Smooth muscle cell (in vitro differentiated cells): ENCODE measurements around the gene STUB1. TPM values are rescaled to one million over a fixed set of nuclear protein-coding genes. Genes with fewer than 3 reads are reported as not detected.

Experiments
- DNase-seq: peaks from one replicate; lab custom pipeline; 2025; ENCODE audit not compliant: unreplicated experiment; lab: John Stamatoyannopoulos, UW
- H2AFZ ChIP-seq: fragments of 200-600 bp; sonication (generic); 2 replicates; pipeline ENCODE4 v1.6.0; 2016; ENCODE audit warnings: antibody characterized with exemption, low read depth, mild to moderate bottlenecking
- H3F3A ChIP-seq: fragments of 200-600 bp; sonication (generic); 2 replicates; pipeline ENCODE4 v1.6.0; 2017; ENCODE audit warnings: antibody characterized with exemption, low read depth
- H3K27ac ChIP-seq: fragments of 200-600 bp; sonication (generic); 2 replicates; pipeline ENCODE4 v1.5.1; 2016; ENCODE audit warnings: low read depth, mild to moderate bottlenecking
- H3K27me3 ChIP-seq: fragments of 200-600 bp; sonication (generic); 2 replicates; pipeline ENCODE4 v1.6.1; 2016; ENCODE audit warnings: low read depth, mild to moderate bottlenecking
- H3K36me3 ChIP-seq: fragments of 200-600 bp; sonication (generic); 2 replicates; pipeline ENCODE4 v1.5.1; 2016; ENCODE audit warnings: low read depth
- H3K4me1 ChIP-seq: fragments of 200-600 bp; sonication (generic); 2 replicates; pipeline ENCODE4 v1.5.1; 2016; ENCODE audit warnings: low read depth
- H3K4me2 ChIP-seq: fragments of 200-600 bp; sonication (generic); 2 replicates; pipeline ENCODE4 v1.6.0; 2016; ENCODE audit warnings: mild to moderate bottlenecking
- H3K4me3 ChIP-seq: fragments of 200-600 bp; sonication (generic); 2 replicates; pipeline ENCODE4 v1.5.1; 2016; ENCODE audit warnings: mild to moderate bottlenecking
- H3K79me2 ChIP-seq: fragments of 200-600 bp; sonication (generic); 2 replicates; pipeline ENCODE4 v1.6.0; 2016; ENCODE audit warnings: low read depth, mild to moderate bottlenecking
- H3K9ac ChIP-seq: fragments of 200-600 bp; sonication (generic); 2 replicates; pipeline ENCODE4 v1.6.0; 2016; ENCODE audit warnings: low read depth
- H3K9me3 ChIP-seq: fragments of 200-600 bp; sonication (generic); replicated peaks from 2 replicates; pipeline ENCODE4 v1.5.1; 2016; ENCODE audit warnings: low read depth
- H4K20me1 ChIP-seq: fragments of 200-600 bp; sonication (generic); 2 replicates; pipeline ENCODE4 v1.6.0; 2016; ENCODE audit warnings: low read depth
- WGBS: methylation state at CpG from one replicate; pipeline ENCODE4 v1.1.7; 2016; ENCODE audit warnings: low lambda C conversion rate; 5-methylcytosine and 5-hydroxymethylcytosine counted together
- polyA plus RNA-seq: library from polyadenylated mRNA; unstranded; fragments of >200 nt; fragmentation: Nextera tagmentation; extraction: Ambion mirVana; gene quantifications from 2 replicates; pipeline ENCODE4 v1.2.1, GENCODE V29; 2016
- total RNA-seq: library from RNA; depleted of rRNA; stranded (reverse); fragments of >200 nt; gene quantifications from 2 replicates; pipeline ENCODE4 v1.2.3, GENCODE V29; 2014
- TF ChIP-seq, protein P1 (sequence below): fragments of 200-600 bp; sonication (generic); IDR thresholded peaks from 2 replicates; pipeline ENCODE4 v1.5.1; 2017; ENCODE audit warnings: borderline replicate concordance, mild to moderate bottlenecking, antibody characterized with exemption; ENCODE audit not compliant: insufficient read depth, poor library complexity, severe bottlenecking

Gene STUB1
- total and polyA plus RNA-seq, 2 experiments from 2014 or later, result 99.0 to 196 TPM

DNA sequence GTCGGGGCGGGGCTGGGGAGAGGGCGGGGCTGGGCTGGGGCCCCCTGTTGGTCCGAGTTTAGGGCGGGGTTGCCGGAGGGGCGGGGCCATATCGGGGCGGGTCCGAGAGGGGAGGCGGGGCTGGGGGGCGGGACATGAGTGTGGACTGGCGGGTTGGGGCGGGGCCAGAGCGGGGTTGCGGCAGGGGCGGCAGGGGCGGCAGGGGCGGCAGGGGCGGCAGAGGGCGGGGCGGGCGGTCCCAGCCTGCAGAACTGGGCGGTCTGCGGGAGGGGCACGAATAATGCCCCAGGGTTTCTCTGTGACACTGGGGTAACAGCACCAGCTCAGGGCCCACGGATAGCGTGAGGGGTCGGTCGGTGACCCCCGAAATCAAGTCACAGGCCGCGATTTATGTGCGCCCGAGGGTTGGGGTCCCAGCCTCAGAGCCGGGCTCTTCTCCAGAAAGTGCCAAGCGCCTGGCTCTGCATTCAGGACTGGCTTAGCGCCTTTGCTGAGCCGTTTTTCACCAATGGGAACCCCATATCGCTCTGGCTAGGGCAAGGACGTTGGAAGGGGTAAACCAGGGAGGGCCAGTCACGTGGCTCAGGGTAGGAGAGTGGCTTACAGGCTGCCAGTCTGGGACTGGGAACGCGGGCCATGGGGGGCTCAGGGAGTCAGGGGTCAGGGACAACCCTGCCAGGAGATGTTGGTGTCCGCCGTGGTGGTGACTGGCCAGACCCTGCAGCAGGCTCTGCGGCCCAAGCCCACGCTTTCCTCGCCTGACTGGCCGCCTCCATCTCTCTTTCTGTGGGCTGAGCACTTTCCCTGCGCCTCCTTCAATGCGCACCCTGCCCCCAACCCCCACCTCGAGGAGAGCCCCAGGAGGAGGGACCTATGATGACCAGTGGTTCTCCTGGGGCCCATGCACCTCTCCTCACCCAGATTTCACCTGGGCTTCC, 42.9 kb upstream of the STUB1 start:
- peak; percentile 99 for DNase-seq
- peak overlapping the region; percentile 88 for H3K27ac ChIP-seq

DNA sequence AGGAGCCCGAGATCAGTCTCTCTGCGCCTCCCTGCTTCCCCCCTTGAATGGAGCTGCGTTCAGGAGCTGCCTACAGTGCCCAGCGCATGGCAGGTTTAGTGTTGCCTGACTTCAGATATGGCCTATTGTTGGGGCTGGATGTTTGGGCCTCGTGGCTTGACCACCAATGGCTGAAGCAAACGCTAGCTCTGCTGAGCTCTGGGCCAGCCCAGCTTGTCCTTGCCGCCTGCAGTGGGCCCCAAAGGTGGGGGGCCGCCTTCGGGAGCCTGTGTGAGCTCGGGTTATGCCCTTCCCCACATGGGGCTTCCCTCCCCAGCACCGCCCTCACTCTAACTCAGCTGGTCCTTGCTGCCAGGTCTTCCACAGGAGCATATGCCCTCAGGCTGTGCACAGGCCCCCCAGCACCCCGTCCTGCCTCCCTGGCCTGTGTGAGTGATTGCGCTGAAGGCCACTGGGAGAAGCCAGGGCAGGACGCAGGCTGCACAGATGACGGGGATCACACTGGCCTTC, 42.1 kb upstream of the STUB1 start:
- Histone ChIP-seq H3K79me2 (peaks cover 17% of the 10 kb centered on the region), H3K9me3 (no peaks in the 10 kb centered on the region), H3K27me3 (no peaks in the 10 kb centered on the region), H2AFZ (no peak overlapping the region), H3F3A (peaks cover 13% of the 10 kb centered on the region), H3K4me2 (peak overlapping the region; percentile 87), H4K20me1 (peaks cover 11% of the 10 kb centered on the region), H3K36me3 (no peaks in the 10 kb centered on the region), H3K4me1 (peaks cover 17% of the 10 kb centered on the region), H3K9ac (no peak overlapping the region), H3K27ac (no peak overlapping the region), H3K4me3 (no peak overlapping the region)
- 84% methylated on average over 15 of the region's 15 CpGs for whole genome bisulfite sequencing
- no peak for DNase-seq
- TF ChIP-seq, protein P1, sequence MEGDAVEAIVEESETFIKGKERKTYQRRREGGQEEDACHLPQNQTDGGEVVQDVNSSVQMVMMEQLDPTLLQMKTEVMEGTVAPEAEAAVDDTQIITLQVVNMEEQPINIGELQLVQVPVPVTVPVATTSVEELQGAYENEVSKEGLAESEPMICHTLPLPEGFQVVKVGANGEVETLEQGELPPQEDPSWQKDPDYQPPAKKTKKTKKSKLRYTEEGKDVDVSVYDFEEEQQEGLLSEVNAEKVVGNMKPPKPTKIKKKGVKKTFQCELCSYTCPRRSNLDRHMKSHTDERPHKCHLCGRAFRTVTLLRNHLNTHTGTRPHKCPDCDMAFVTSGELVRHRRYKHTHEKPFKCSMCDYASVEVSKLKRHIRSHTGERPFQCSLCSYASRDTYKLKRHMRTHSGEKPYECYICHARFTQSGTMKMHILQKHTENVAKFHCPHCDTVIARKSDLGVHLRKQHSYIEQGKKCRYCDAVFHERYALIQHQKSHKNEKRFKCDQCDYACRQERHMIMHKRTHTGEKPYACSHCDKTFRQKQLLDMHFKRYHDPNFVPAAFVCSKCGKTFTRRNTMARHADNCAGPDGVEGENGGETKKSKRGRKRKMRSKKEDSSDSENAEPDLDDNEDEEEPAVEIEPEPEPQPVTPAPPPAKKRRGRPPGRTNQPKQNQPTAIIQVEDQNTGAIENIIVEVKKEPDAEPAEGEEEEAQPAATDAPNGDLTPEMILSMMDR, result no peak

More for the DNA sequence above, 42.9 kb upstream of the STUB1 start:
- H3K4me1 ChIP-seq, result peaks cover 14% of the 10 kb centered on the region
- H3K79me2 ChIP-seq, result peaks cover 10% of the 10 kb centered on the region
- H3K4me2 ChIP-seq, result peak overlapping the region; percentile 89
- H2AFZ ChIP-seq, result peak overlapping the region; percentile 93
- TF ChIP-seq, protein P1, result no peak
- no peaks in the 10 kb centered on the region for H3K9me3 ChIP-seq
- H4K20me1 ChIP-seq, result peaks cover 11% of the 10 kb centered on the region
- WGBS, result 39% methylated on average over 27 of the region's 53 CpGs
- H3F3A ChIP-seq, result peaks cover 13% of the 10 kb centered on the region
- peak overlapping the region; percentile 99 for H3K4me3 ChIP-seq
- H3K36me3 ChIP-seq, result no peaks in the 10 kb centered on the region
- H3K27me3 ChIP-seq, result no peaks in the 10 kb centered on the region
- peak overlapping the region; percentile 67 for H3K9ac ChIP-seq

DNA sequence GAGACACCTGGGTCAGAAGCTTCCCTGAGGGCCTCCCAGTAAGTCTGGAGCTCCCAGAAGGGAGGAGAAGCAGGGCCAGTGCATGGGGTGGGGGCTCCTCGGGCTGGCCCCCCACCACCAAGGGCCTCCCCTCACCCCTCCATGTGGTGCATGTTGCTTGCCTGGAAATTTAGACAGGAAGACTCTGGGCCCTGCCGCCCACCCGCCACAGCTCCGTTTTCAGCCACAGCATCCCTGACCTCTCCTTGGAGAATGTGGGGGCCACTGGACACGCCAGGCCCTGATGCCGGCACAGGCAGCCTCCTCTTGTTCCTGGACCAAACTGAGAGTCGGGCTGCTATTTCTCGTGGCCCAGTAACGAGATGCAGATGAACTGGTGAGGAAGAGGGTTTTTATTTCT, 41.4 kb upstream of the STUB1 start:
- Histone ChIP-seq H3K9me3 (no peaks in the 10 kb centered on the region), H3F3A (peaks cover 13% of the 10 kb centered on the region), H4K20me1 (peaks cover 11% of the 10 kb centered on the region), H3K9ac (no peak overlapping the region), H2AFZ (no peak overlapping the region), H3K4me1 (peaks cover 17% of the 10 kb centered on the region), H3K4me3 (no peak overlapping the region), H3K4me2 (no peak overlapping the region), H3K27me3 (no peaks in the 10 kb centered on the region), H3K79me2 (peaks cover 20% of the 10 kb centered on the region), H3K27ac (no peak overlapping the region), H3K36me3 (no peaks in the 10 kb centered on the region)
- DNase-seq, result no peak
- WGBS, result 61% methylated on average over 9 of the region's 9 CpGs
- TF ChIP-seq, protein P1, result no peak
